Upper lobe of right lung (tissue), 1 donor: ENCODE data around the gene CEMIP. TPM values are rescaled to one million over a fixed set of nuclear protein-coding genes. Genes with fewer than 3 reads are reported as not detected.

Experiments used
- ATAC-seq: fragments of 200-7000 bp; cut with Tn5 transposase; one replicate; pipeline ENCODE4 v1.9.1; 2020; ENCODE audit warnings: mild to moderate bottlenecking, moderate library complexity
- DNase-seq: peaks from one replicate; pipeline ENCODE4 v3.0.0-alpha.2; 2020
- H3K27ac ChIP-seq: fragments of 200-600 bp; one replicate; pipeline ENCODE4 v1.8.0; 2022
- H3K27me3 ChIP-seq: fragments of 200-600 bp; one replicate; pipeline ENCODE4 v1.8.0; 2022; ENCODE audit warnings: mild to moderate bottlenecking
- H3K36me3 ChIP-seq: fragments of 200-600 bp; one replicate; pipeline ENCODE4 v1.8.0; 2022
- H3K4me1 ChIP-seq: fragments of 200-600 bp; one replicate; pipeline ENCODE4 v1.8.0; 2022
- H3K4me3 ChIP-seq: fragments of 200-600 bp; one replicate; pipeline ENCODE4 v1.8.0; 2022; ENCODE audit warnings: mild to moderate bottlenecking
- H3K9me3 ChIP-seq: fragments of 200-600 bp; one replicate; pipeline ENCODE4 v1.8.0; 2022
- CTCF ChIP-seq: fragments of 200-600 bp; IDR thresholded peaks from one replicate; pipeline ENCODE4 v1.8.0; 2022; ENCODE audit warnings: antibody characterized with exemption
- intact Hi-C: fragments of 100-400 bp; cut with DNase I; formaldehyde crosslinking; loops from one replicate; pipeline ENCODE4 v1.11.0; 2022
- total RNA-seq: library from RNA; stranded (reverse); fragmentation: NEBNext Ultra II Directional; extraction: Animal tissue kit (Norgen Biotek cat#: 25700); gene quantifications from one replicate; pipeline ENCODE4 v1.2.1, GENCODE V29; 2021
- donor health status: DM: no; HTN: yes; CAD: no; lungs with severe emphysema.

The CEMIP gene
- total RNA-seq, 1 donor from 2014 or later: 17.3 TPM

- peak overlapping the region; percentile 11 for H3K27ac ChIP-seq
- ATAC-seq: no peak
- no peaks in the 10 kb centered on the region for H3K9me3 ChIP-seq
- H3K4me1 ChIP-seq: no peaks in the 10 kb centered on the region
- H3K36me3 ChIP-seq: no peaks in the 10 kb centered on the region
- H3K27me3 ChIP-seq: no peaks in the 10 kb centered on the region
- intact Hi-C loops: no loop called here
- H3K4me3 ChIP-seq: no peak overlapping the region
- DNase-seq: no peak
- TF ChIP-seq CTCF: no peak
These were observed 37.8 kb downstream of the CEMIP start for GRCh38 chr15:80816936-80817335.

- DNase-seq (no peak), ATAC-seq (no peak)
- no peak overlapping the region for H3K4me3 ChIP-seq
- no peaks in the 10 kb centered on the region for H3K27me3 ChIP-seq
- H3K4me1 ChIP-seq: no peaks in the 10 kb centered on the region
- no peak for TF ChIP-seq CTCF
- H3K36me3 ChIP-seq: no peaks in the 10 kb centered on the region
- no peak overlapping the region for H3K27ac ChIP-seq
- H3K9me3 ChIP-seq: no peaks in the 10 kb centered on the region
- intact Hi-C loops: no loop called here
These were observed 38.7 kb downstream of the CEMIP start for GRCh38 chr15:80817901-80818300.

DNA sequence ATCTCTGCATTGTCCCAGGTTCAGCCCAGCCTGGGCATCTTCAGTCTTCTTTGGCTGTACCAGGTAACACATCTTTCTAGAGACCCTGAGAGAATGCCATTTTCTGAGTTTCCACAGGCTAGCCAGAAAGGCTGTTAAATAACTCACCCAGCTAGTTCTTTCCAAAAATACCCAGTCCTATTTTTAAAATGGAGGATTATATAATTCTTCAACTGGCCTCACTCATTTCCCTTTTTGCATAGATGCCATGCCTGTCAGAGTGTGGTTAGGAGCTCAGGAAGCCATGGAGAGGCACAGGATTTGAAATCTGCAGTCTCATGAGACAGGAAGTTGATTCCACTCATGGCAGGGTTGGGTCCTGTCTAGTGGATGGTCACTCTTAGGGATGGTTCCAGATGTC, 39.8 kb downstream of the CEMIP start:
- intact Hi-C loops: no loop called here
- Histone ChIP-seq H3K4me3 (no peak overlapping the region), H3K27ac (no peak overlapping the region), H3K9me3 (no peaks in the 10 kb centered on the region), H3K36me3 (no peaks in the 10 kb centered on the region), H3K4me1 (no peaks in the 10 kb centered on the region), H3K27me3 (no peaks in the 10 kb centered on the region)
- no peak for ATAC-seq
- no peak for DNase-seq
- TF ChIP-seq CTCF: no peak

GRCh38 chr15:80820092-80820491, 40.9 kb downstream of the CEMIP start:
- Histone ChIP-seq H3K27me3 (no peaks in the 10 kb centered on the region), H3K27ac (no peak overlapping the region), H3K9me3 (no peaks in the 10 kb centered on the region), H3K4me1 (peaks cover 4% of the 10 kb centered on the region), H3K4me3 (no peak overlapping the region), H3K36me3 (no peaks in the 10 kb centered on the region)
- no peak for DNase-seq
- no peak for ATAC-seq
- TF ChIP-seq CTCF: no peak
- intact Hi-C loops: no loop called here

DNA sequence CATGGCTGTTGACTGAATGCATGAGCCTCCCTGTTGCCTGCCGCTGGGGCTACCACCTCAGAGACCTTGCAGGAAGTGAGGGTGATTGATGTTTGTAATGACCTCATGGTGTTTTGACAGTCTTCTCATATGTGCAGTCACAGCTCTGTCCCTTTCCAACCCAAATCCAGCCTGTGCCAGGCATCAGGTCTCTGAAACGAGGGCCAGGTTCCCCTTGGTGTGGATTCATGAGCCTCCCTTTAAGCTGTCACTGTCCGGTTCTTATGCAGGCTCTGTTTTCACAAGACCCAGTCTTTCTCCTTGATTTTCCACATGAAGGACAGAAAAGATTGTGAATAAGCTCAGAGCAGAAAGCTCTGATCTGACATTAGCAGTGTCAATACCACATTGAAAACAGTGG, 43.1 kb downstream of the CEMIP start:
- no peaks in the 10 kb centered on the region for H3K27me3 ChIP-seq
- H3K27ac ChIP-seq: no peak overlapping the region
- H3K9me3 ChIP-seq: no peaks in the 10 kb centered on the region
- no peak for TF ChIP-seq CTCF
- DNase-seq: no peak
- no peak overlapping the region for H3K4me3 ChIP-seq
- no peak for ATAC-seq
- intact Hi-C loops: no loop called here
- peaks cover 4% of the 10 kb centered on the region for H3K4me1 ChIP-seq
- H3K36me3 ChIP-seq: no peaks in the 10 kb centered on the region

DNA sequence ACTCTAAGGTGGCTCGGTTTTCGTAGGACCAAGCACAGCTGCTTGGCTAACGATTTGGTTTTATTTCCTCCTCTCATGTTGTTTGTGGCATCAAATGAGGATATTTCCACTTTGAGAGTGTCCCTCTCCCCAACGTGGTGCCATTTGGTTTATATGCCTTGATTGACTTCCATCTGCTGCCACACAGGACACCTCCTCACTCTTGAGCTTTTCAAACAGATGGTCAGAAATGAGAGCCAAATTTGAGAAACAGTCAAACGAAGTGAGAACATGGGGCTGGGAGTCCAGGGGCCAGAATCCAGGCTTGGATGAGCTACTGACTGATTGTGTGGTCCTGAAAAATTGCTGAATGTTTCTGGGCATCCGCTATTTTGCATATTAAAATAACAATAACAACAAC, 43.5 kb downstream of the CEMIP start:
- intact Hi-C loops: no loop called here
- ATAC-seq (no peak), DNase-seq (no peak)
- Histone ChIP-seq H3K27ac (no peak overlapping the region), H3K9me3 (no peaks in the 10 kb centered on the region), H3K4me1 (peaks cover 4% of the 10 kb centered on the region), H3K27me3 (no peaks in the 10 kb centered on the region), H3K36me3 (no peaks in the 10 kb centered on the region), H3K4me3 (no peak overlapping the region)
- TF ChIP-seq CTCF: no peak
